Measurements from ENCODE around the gene SLC25A23. TPM values are rescaled to one million over a fixed set of nuclear protein-coding genes. Genes with fewer than 3 reads are reported as not detected.

Gene SLC25A23
- total and polyA plus RNA-seq, 9 of the 15 experiments (the other 6 are each of a cell fraction or from before 2014, with no cell fraction given) = 6.1 to 72.0 (median 26.6) TPM

- POLR2A ChIA-PET = no interaction called here
- no peak for DNase-seq (ENCODE audit: extremely low read depth in 1 of 4, low spot score in 3 of 4)
- no peak for ATAC-seq
- intact Hi-C loops (cut with micrococcal nuclease) (no loop called here), in situ Hi-C loops (cut with MboI) (no loop called here)
- Histone ChIP-seq H3K4me3 (no peak overlapping the region), H3K79me2 (ENCODE audit: control insufficient read depth, insufficient read depth, low read length) (no peaks in the 10 kb centered on the region), H3K27ac (ENCODE audit: extremely low read depth, low read depth, low read length) (no peak overlapping the region), H3K4me2 (ENCODE audit: insufficient read depth, low read length) (no peak overlapping the region), H3K9me1 (ENCODE audit: control insufficient read depth, insufficient read depth, low read length) (no peaks in the 10 kb centered on the region), H3K9ac (ENCODE audit: insufficient read depth in 1 of 2, low read depth in 2 of 2, low read length in 2 of 2) (no peak overlapping the region), H2AFZ (ENCODE audit: low read depth, low read length) (no peak overlapping the region), H3K36me3 (ENCODE audit: control insufficient read depth, insufficient read depth, low read length) (no peaks in the 10 kb centered on the region), H3K4me1 (replicated peaks in 1 of 2; ENCODE audit: control insufficient read depth in 2 of 2, insufficient read depth in 2 of 2, low read length in 2 of 2) (peaks cover 6 to 36% of the 10 kb centered on the region in 2 experiments), H3K27me3 (ENCODE audit: control insufficient read depth in 2 of 2, insufficient read depth in 2 of 2, low read length in 2 of 2) (no peaks in the 10 kb centered on the region), H4K20me1 (replicated peaks; ENCODE audit: control insufficient read depth, insufficient read depth, low read length) (no peaks in the 10 kb centered on the region), H3K9me3 (replicated peaks; ENCODE audit: control insufficient read depth, insufficient read depth, low read depth, low read length) (0 out of 2 replicates have a peak, but pooled peaks cover 2% of the 10 kb centered on the region)
- BruUV-seq (replicated peaks) = no TSS peak
- no peak for FAIRE-seq
- 51% methylated on average over 11 of the region's 13 CpGs for WGBS (ENCODE audit: insufficient coverage, low coverage, missing lambda C conversion rate)
- CTCF ChIA-PET (ENCODE audit: low intra/inter-chr PET ratio) = no interaction called here
- no peak for TF ChIP-seq AFF1 (IDR thresholded peaks at IDR 0.05; ENCODE audit: low read depth in 1 of 2, partially characterized antibody in 2 of 2)
- no peak for TF ChIP-seq ATF3 (IDR thresholded peaks at IDR 0.05)
- no peak for TF ChIP-seq ATF3 (CRISPR knock-in tag; conservative IDR thresholded peaks at IDR 0.05)
- no peak for TF ChIP-seq HNRNPK (IDR thresholded peaks at IDR 0.05; ENCODE audit: low read depth, low read length, poor library complexity, severe bottlenecking)
- no peak for TF ChIP-seq NR0B1 (IDR thresholded peaks at IDR 0.05; ENCODE audit: partially characterized antibody)
- TF ChIP-seq GTF2F1 (IDR thresholded peaks at IDR 0.05; ENCODE audit: low read depth, low read length) = no peak
- no peak for TF ChIP-seq POLR2AphosphoS2 (IDR thresholded peaks at IDR 0.05; ENCODE audit: low read length)
- no peak for TF ChIP-seq MTF1 (CRISPR knock-in tag; IDR thresholded peaks at IDR 0.05; ENCODE audit: borderline replicate concordance)
- TF ChIP-seq NEUROD1 (IDR thresholded peaks at IDR 0.05; ENCODE audit: borderline replicate concordance, low read depth, low read length, partially characterized antibody) = no peak
- no peak for TF ChIP-seq TBL1XR1 (IDR thresholded peaks at IDR 0.05; ENCODE audit: low read length in 2 of 2)
- no peak for TF ChIP-seq HES1 (IDR thresholded peaks at IDR 0.05; ENCODE audit: low read depth)
Observed at GRCh38 chr19:6478815-6479214, 19.2 kb upstream of the SLC25A23 start.

All from K562 (cell line).